Spleen (tissue), 7 donors: Measurements from ENCODE around the gene JPH4.

Experiments
- CTCF ChIP-seq, 11 experiments: fragments of 200-600 bp in 7 of 11; fragments of 450-650 bp in 4 of 11; sonication (generic) in 4 of 11; IDR thresholded peaks in 8 of 11; conservative IDR thresholded peaks in 3 of 11; 1 replicate in 7 of 11; 2 replicates in 4 of 11; pipeline versions ENCODE4 v1.4.0 to v1.8.0; 2016 to 2021; ENCODE audit warnings: antibody characterized with exemption in 11 of 11, inconsistent platforms in 4 of 11, mild to moderate bottlenecking in 1 of 11
- POLR2AphosphoS5 ChIP-seq, 3 donors: sonication (generic); formaldehyde crosslinking; IDR thresholded peaks; one replicate each; pipeline ENCODE4 v1.5.1; 2017; ENCODE audit warnings: antibody characterized with exemption in 3 of 3
- donor health status: DM: no; HTN: no; CAD: no; lungs with moderate emphysema.
- donor health status: DM: no; HTN: no; CAD: no.
- donor health status: DM: no; HTN: no; CAD: no.

GRCh38 chr14:23538785-23539184 lies 39.8 kb downstream of the JPH4 start:
- TF ChIP-seq POLR2AphosphoS5 (IDR thresholded peaks at IDR 0.05) (no peak), CTCF (IDR thresholded peaks at IDR 0.05 in 8 of 11, conservative IDR thresholded peaks at IDR 0.05 in 3 of 11) (no peak)
